ENCODE measurements around the gene SLX4IP. TPM values are rescaled to one million over a fixed set of nuclear protein-coding genes. Genes with fewer than 3 reads are reported as not detected.

SLX4IP gene
- total RNA-seq, 2 donors from 2014 or later: 7.0 to 8.2 TPM

DNA sequence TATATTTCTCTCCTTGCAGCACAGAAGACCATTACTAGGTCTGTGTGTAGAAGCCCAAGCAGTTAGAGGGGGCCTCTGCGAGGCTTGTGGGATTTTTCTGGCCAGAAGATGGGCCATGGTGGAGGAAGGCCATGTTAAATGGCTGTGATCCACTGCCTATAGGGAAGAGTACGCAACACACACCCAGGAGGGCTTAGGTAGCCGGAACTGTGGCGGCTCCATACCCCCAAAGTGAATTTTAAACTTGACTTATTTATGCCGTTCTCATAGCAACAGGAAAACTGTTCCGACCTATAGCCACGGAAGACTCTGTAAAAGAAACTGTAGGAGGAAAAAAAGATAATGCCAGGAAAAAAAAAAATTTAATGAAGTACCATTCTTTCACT lies 69.5 kb downstream of the SLX4IP start:
- Histone ChIP-seq H3K4me3 (no peak overlapping the region), H3K36me3 (no peaks in the 10 kb centered on the region), H3K27ac (peak overlapping the region; percentile 66 to 82), H3K9me3 (no peaks in the 10 kb centered on the region), H3K27me3 (replicated peaks; ENCODE audit: insufficient read depth) (no peaks in the 10 kb centered on the region), H3K4me1 (replicated peaks) (peaks cover 34% of the 10 kb centered on the region)
- TF ChIP-seq POLR2A (IDR thresholded peaks at IDR 0.05) (no peak), POLR2AphosphoS5 (IDR thresholded peaks at IDR 0.05) (no peak)
- TF ChIP-seq, protein P1, sequence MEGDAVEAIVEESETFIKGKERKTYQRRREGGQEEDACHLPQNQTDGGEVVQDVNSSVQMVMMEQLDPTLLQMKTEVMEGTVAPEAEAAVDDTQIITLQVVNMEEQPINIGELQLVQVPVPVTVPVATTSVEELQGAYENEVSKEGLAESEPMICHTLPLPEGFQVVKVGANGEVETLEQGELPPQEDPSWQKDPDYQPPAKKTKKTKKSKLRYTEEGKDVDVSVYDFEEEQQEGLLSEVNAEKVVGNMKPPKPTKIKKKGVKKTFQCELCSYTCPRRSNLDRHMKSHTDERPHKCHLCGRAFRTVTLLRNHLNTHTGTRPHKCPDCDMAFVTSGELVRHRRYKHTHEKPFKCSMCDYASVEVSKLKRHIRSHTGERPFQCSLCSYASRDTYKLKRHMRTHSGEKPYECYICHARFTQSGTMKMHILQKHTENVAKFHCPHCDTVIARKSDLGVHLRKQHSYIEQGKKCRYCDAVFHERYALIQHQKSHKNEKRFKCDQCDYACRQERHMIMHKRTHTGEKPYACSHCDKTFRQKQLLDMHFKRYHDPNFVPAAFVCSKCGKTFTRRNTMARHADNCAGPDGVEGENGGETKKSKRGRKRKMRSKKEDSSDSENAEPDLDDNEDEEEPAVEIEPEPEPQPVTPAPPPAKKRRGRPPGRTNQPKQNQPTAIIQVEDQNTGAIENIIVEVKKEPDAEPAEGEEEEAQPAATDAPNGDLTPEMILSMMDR (IDR thresholded peaks at IDR 0.05): no peak
- DNase-seq (ENCODE audit: low spot score): no peak
- WGBS: 55% methylated on average over 7 of the region's 7 CpGs
- intact Hi-C loops (cut with DNase I): loop anchor here (1.0 kb wide), 1 partner anchor 20 kb away; no protein-coding TSS in a partner anchor

DNA sequence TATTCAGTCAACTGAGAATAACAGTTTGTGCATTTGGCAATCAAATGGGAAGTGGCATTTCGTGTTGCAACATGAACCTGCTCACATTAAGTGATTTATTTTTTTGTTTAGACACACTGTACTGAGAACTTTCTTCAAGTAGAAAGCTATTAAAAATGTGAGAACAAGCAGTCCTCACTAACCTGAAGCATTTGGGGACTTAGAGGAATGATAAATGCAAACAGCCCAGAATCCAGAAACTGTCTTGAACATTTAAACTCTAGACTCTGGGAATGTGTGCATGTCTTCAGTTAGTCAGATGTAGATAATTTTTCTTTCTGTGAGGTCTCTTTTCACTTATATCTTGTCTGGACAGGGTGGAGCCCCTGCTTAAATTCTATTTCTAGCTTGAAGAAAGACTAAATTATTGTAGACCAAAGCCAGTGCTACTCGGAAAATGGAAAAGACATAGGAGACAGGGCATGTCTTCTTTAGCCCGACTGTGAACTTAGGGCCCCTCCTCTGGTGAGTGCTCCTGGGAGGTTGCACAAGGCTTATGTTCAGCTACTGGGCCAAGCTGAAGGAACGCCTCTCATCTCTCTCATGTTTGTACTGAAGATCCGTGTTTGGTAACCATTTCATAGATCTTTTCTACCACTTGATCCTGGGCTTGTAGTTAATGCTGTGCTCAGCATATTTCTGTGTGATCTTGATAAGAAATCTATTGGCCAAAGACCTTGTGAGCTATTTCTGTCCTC lies 70.1 kb downstream of the SLX4IP start:
- H3K4me3 ChIP-seq: no peak overlapping the region
- 7% methylated on average over 5 of the region's 5 CpGs for whole genome bisulfite sequencing
- intact Hi-C loops (cut with DNase I): loop anchor here (1.0 to 5.0 kb wide), 3 partner anchors 19 to 167 kb away; partner anchors contain the start of gene JAG1
- TF ChIP-seq POLR2A (IDR thresholded peaks at IDR 0.05) (no peak), POLR2AphosphoS5 (IDR thresholded peaks at IDR 0.05) (peak; percentile 80)
- TF ChIP-seq, protein P1 (IDR thresholded peaks at IDR 0.05): no peak
- H3K9me3 ChIP-seq: no peaks in the 10 kb centered on the region
- H3K27me3 ChIP-seq (replicated peaks; ENCODE audit: insufficient read depth): no peaks in the 10 kb centered on the region
- no peaks in the 10 kb centered on the region for H3K36me3 ChIP-seq
- peaks cover 34% of the 10 kb centered on the region for H3K4me1 ChIP-seq (replicated peaks)
- peak; percentile 59 for DNase-seq (ENCODE audit: low spot score)
- H3K27ac ChIP-seq: peak overlapping the region; percentile 66 to 82

DNA sequence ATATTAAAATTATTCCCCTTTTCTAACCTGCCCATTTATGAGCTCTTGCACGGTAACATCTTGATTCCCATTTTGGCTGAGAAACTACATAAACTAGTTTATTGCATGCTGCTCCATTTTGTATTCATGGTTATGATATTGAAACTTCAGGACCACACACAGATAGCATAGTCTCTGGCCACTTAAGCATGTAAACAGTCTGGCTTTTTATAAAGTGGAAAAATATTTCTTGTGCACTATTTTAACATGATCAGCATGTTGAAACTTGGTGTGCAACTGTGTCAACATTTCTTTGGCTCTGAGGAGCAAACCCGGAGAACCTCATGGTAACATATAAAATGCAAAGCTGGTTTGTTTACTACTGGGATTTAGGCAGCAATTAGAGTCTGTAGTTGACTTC lies 70.7 kb downstream of the SLX4IP start:
- H3K4me1 ChIP-seq (replicated peaks): peaks cover 34% of the 10 kb centered on the region
- DNase-seq (ENCODE audit: low spot score): peak; percentile 61
- no peak overlapping the region for H3K4me3 ChIP-seq
- TF ChIP-seq, protein P1 (IDR thresholded peaks at IDR 0.05): no peak
- no peak for TF ChIP-seq POLR2A (IDR thresholded peaks at IDR 0.05)
- TF ChIP-seq POLR2AphosphoS5 (IDR thresholded peaks at IDR 0.05): peak; percentile 79
- H3K9me3 ChIP-seq: no peaks in the 10 kb centered on the region
- WGBS: 10% methylated on average over 2 of the region's 2 CpGs
- H3K36me3 ChIP-seq: no peaks in the 10 kb centered on the region
- H3K27me3 ChIP-seq (replicated peaks; ENCODE audit: insufficient read depth): no peaks in the 10 kb centered on the region
- intact Hi-C loops (cut with DNase I): loop anchor here (5.0 kb wide), 2 partner anchors 91 to 166 kb away; partner anchors contain the start of gene JAG1
- peak overlapping the region; percentile 66 to 82 for H3K27ac ChIP-seq

DNA sequence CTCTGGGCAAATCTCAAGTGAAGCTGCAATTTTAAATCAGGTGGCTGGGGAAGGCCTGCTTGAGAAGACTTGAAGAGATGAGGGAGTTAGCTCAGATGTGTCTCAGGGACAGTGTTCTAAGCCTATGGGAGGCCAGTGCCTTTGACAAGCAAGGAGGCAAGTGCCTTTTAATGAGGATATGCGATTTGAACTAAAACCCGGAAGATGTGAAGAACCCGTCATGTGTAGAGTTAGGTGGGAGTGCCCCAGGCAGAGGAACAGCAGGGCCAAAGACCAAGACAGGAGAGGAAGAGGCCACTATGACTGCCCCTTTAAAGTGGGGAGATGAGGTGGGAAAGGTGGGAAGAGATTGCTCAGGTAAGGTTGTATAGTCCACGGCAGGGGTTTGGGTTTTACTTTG lies 71.9 kb downstream of the SLX4IP start:
- DNase-seq (ENCODE audit: low spot score): no peak
- Histone ChIP-seq H3K9me3 (no peaks in the 10 kb centered on the region), H3K27me3 (replicated peaks; ENCODE audit: insufficient read depth) (no peaks in the 10 kb centered on the region), H3K4me1 (replicated peaks) (peaks cover 34% of the 10 kb centered on the region), H3K4me3 (no peak overlapping the region), H3K27ac (peak overlapping the region; percentile 66 to 82), H3K36me3 (no peaks in the 10 kb centered on the region)
- TF ChIP-seq, protein P1 (IDR thresholded peaks at IDR 0.05): no peak
- TF ChIP-seq POLR2AphosphoS5 (IDR thresholded peaks at IDR 0.05) (no peak), POLR2A (IDR thresholded peaks at IDR 0.05) (no peak)
- intact Hi-C loops (cut with DNase I): loop anchor here (5.0 kb wide), 2 partner anchors 90 to 165 kb away; partner anchors contain the start of gene JAG1
- WGBS: 85% methylated on average over 4 of the region's 4 CpGs

Measured in prostate gland (tissue), 2 donors.